HG02623 (cell line): ENCODE results near the gene PCDHA3.
"Not testable (repeated sequence)": the region's sequence is repeated elsewhere in the genome, so short reads cannot be mapped to it uniquely, and the experiment has no call there.

Experiments used
- ATAC-seq: cut with Tn5 transposase; IDR thresholded peaks from one replicate; pipeline ENCODE4 v1.9.1; 2021; ENCODE audit warnings: moderate library complexity; ENCODE audit not compliant: unreplicated experiment

Gene PCDHA3

DNA sequence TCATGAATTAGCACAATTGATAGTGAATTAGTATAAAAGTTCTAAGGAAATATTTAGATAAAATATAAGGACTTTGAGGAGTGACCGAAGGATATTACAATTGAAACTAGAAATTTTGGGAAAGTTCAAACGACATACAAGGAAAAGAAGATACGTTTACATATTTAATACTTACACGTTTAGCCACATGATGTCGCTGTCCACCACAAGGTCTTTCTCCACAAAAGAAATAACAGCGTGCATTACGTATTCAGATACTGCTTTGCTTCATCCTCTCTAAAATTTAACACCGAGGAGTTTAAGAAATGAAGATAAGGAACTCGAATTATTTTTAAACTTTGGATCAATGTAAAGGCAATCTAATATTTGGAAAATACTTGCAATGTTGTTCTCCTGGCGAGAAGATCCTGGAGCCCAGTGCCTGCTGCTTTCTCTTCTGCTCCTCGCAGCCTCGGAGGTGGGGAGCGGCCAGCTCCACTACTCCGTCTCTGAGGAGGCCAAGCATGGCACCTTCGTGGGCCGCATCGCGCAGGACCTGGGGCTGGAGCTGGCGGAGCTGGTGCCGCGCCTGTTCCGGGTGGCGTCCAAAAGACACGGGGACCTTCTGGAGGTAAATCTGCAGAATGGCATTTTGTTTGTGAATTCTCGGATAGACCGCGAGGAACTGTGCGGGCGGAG lies at the start of gene PCDHA3:
PCDHA3 (plus strand) TSS at position 242 of the 678 bp plus-strand sequence.
- no peak for ATAC-seq

DNA sequence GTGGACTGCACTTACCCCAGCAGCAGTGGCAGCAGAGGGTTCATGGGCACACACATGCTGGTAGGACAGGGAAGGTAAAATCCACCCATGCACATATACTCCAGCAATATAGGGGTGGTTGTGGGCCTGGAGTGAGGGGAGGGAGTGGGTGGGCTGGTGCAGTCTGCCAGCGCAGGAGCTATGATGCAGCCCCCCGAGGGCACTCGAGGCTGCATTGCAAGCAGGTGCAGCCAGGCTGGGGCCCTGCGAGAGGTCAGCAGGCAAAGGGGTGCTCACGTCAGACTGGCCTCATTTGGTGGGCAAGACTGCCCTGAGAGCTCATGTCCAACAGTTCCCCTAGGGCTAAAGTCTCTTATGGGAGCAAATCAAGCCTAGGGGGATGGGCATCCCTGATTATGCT lies 47.3 kb upstream of the PCDHA3 start:
- no peak for ATAC-seq

DNA sequence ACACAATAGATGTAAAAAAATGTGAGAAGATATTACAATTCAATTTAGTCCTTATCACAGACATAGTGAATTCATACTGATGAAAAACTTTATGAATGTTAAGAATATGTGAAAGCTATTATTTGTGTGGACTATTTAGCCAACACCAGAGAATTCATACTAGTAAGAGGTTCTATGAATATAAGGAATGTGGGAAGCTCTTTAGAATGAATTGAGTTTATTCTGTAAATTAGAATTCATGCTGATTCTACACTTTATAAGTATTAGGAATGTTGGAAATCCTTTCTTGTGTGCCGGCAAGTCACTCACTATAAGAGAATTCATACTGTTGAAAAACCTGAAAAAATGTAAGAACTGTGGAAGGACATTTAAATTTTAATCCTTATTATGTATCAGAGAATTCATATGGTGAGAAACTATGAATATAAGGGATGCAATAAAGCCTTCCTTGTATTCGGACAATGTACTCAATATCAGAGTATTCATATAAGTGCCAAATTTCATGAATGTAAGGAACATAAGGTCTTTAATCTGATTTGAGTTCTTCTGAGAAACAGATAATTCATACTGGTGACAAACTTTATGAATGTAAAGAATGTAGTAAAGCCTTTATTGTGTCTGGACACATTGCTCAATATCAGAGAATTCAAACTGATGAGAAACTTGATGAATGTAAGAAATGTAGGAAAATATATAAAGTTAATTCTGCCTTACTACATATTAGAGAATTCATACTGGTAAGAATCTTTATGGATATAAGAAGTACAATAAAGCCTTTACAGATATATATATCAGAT lies 36.5 kb upstream of the PCDHA3 start:
- ATAC-seq = no peak

DNA sequence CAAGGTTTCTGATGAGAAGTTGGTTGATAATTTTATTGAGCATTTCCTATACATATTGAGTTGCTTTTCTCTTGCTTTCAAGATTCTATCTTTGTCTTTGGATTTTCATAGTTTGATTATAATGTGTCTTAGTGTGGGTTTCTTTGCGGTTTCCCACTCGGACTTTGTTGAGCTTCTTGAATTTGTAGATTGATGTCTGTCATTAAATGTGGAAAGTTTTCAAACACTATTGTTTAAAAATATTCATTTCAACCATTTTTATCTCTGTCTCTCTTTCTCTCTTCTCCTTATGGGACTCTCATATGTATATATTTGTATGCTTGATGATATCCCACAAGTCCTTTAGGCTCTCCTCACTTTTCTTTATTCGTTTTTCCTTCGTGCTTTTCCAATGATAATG lies 33.4 kb upstream of the PCDHA3 start:
- no peak for ATAC-seq

DNA sequence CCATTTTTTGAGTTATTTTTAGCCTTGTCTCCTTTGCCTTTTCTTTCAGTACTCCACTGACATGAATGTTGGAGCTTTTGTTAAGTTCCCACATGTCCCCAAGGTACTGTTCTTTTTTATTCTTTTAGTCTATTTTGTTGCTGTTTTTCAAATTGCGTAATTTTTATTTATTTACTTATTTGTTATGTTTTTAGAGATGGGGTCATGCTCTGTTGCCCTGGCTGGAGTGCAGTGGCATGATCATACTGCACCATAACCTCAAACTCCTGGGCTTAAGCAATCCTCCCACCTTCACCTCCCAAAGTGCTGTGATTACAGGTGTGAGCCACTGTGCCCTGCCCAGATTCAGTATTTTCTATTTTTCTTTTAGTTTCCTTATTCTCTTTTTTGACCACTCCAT lies 20.3 kb upstream of the PCDHA3 start:
- ATAC-seq = no peak

DNA sequence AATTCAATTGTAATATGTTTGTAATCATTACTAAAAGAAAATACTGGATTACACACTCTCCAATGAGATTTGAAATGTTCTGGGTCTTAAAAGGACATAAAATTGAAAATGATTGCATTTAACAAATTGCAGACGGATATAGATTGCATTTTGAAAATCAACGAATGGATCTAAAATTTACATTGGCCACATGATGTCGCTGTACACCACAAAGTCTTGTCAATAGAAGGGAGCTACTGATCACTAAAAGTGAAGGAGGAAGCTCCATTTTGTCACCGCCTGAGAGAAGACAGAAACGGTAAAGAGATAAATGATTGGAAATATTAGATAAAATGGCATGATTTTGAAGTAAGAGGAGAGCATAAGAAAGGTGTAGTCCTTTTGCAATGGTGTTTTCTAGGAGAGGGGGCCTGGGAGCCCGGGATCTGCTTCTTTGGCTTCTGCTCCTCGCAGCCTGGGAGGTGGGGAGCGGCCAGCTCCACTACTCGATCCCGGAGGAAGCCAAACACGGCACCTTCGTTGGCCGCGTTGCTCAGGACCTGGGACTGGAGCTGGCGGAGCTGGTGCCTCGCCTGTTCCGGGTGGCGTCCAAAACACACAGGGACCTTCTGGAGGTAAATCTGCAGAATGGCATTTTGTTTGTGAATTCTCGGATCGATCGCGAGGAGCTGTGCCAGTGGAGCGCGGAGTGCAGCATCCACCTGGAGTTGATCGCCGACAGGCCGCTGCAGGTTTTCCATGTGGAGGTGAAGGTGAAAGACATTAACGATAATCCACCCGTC lies 14.8 kb upstream of the PCDHA3 start, which contains the start of gene PCDHA1:
PCDHA1 (plus strand) TSS at position 236 of the 782 bp plus-strand sequence.
- no peak for ATAC-seq

DNA sequence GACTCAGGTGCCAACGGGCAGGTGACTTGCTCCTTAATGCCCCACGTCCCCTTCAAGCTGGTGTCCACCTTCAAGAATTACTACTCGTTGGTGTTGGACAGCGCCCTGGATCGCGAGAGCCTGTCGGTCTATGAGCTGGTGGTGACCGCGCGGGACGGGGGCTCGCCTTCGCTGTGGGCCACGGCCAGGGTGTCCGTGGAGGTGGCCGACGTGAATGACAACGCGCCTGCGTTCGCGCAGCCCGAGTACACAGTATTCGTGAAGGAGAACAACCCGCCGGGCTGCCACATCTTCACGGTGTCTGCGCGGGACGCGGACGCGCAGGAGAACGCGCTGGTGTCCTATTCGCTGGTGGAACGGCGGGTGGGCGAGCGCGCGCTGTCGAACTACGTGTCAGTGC lies 13.4 kb upstream of the PCDHA3 start:
- not testable (repeated sequence) for ATAC-seq

DNA sequence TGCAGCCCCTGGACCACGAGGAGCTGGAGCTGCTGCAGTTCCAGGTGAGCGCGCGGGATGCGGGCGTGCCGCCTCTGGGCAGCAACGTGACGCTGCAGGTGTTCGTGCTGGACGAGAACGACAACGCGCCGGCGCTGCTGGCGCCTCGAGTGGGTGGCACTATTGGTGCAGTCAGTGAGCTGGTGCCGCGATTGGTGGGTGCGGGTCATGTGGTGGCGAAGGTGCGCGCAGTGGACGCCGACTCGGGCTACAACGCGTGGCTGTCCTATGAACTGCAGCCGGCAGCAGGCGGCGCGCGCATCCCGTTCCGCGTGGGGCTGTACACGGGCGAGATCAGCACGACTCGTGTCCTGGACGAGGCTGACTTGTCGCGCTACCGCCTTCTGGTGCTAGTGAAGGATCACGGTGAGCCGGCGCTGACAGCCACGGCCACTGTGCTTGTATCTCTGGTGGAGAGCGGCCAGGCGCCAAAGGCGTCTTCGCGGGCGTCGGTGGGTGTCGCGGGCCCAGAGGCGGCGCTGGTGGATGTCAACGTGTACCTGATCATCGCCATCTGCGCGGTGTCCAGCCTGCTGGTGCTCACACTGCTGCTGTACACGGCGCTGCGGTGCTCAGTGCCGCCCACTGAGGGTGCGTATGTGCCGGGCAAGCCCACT lies 12.9 kb upstream of the PCDHA3 start:
- not testable (repeated sequence) for ATAC-seq

DNA sequence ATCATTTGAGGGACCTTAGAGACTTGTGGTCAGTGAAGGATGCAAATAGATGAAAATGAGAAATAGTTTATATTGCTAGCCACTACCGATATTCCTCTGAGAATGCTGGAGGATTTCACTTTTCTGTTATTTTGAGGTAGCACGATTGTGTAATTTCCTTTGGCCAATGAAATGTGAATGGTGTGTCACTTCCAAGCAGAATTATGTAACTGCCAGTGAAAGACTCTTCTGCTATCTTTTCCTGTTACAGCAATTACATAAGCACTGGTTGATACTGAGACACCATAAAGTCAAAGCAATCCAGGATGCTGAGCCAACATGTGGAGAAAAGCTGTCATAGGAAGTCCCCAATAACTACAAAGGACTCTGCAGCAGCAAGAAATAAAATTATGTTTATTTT lies 9.8 kb upstream of the PCDHA3 start:
- ATAC-seq = no peak

DNA sequence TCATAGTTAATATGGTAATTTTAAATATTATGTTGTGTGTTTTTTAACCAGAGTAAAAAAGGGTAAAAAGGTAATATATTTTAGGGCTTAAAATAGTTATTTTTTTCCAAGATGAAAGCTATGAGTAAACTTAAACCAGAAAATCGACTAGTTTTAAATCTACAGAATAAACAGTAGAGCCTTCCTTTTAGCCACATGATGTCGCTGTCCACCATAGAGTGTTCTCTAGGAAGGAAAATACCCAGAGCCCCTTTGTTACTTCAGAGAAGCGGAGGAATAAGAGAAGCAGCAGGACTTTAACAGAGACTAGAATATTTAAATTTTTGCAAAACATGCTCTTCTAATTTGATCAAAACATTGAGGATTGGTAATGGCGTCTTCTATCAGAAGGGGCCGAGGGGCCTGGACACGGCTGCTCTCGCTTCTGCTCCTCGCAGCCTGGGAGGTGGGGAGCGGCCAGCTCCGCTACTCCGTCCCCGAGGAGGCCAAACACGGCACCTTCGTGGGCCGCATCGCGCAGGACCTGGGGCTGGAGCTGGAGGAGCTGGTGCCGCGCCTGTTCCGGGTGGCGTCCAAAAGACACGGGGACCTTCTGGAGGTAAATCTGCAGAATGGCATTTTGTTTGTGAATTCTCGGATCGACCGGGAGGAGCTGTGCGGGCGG lies 6.1 kb upstream of the PCDHA3 start, which contains the start of gene PCDHA2:
PCDHA2 (plus strand) TSS at position 258 of the 664 bp plus-strand sequence.
- ATAC-seq = no peak

DNA sequence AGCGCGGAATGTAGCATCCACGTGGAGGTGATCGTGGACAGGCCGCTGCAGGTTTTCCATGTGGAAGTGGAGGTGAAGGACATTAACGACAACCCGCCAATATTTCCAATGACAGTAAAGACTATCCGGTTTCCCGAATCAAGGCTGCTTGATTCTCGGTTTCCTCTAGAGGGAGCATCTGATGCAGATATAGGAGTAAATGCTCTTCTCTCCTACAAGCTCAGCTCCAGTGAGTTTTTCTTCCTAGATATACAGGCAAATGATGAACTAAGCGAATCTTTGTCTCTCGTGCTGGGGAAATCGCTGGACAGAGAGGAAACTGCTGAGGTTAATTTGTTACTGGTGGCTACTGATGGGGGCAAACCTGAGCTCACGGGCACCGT lies 5.6 kb upstream of the PCDHA3 start:
- ATAC-seq = no peak

DNA sequence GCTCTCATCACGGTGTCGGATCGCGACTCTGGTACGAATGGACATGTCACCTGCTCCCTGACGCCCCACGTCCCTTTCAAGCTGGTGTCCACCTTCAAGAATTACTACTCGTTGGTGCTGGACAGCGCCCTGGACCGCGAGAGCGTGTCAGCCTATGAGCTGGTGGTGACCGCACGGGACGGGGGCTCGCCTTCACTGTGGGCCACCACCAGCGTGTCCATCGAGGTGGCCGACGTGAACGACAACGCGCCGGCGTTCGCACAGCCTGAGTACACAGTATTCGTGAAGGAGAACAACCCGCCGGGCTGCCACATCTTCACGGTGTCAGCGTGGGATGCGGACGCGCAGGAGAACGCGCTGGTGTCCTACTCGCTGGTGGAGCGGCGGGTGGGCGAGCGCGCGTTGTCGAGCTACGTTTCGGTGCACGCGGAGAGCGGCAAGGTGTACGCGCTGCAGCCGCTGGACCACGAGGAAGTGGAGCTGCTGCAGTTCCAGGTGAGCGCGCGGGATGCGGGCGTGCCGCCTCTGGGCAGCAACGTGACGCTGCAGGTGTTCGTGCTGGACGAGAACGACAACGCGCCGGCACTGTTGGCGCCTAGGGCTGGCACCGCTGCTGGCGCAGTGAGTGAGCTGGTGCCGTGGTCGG lies 4.7 kb upstream of the PCDHA3 start:
- not testable (repeated sequence) for ATAC-seq

DNA sequence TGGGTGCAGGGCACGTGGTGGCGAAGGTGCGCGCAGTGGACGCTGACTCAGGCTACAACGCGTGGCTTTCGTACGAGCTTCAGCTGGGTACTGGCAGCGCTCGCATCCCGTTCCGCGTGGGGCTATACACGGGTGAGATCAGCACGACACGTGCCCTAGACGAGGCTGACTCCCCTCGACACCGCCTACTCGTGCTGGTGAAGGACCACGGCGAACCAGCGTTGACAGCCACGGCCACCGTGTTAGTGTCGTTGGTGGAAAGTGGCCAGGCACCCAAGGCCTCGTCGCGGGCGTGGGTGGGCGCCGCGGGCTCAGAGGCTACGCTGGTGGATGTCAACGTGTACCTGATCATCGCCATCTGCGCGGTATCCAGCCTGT lies 4.2 kb upstream of the PCDHA3 start:
- no peak for ATAC-seq

DNA sequence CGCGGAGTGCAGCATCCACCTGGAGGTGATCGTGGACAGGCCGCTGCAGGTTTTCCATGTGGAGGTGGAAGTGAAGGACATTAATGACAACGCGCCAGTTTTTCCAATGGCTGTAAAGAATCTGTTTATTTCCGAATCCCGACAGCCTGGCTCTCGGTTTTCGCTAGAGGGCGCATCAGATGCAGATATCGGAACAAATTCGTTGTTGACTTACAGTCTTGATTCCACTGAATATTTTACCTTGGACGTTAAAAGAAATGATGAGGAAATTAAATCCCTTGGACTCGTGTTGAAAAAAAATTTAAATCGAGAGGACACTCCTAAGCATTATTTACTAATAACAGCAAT lies 611 bp downstream of the PCDHA3 start:
- no peak for ATAC-seq

DNA sequence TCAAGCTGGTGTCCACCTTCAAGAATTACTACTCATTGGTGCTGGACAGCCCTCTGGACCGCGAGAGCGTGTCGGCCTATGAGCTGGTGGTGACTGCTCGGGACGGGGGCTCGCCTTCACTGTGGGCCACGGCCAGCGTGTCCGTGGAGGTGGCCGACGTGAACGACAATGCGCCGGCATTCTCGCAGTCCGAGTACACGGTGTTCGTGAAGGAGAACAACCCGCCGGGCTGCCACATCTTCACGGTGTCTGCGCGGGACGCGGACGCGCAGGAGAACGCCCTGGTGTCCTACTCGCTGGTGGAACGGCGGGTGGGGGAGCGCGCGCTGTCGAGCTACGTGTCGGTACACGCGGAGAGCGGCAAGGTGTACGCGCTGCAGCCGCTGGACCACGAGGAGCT lies 1.5 kb downstream of the PCDHA3 start:
- ATAC-seq = not testable (repeated sequence)

DNA sequence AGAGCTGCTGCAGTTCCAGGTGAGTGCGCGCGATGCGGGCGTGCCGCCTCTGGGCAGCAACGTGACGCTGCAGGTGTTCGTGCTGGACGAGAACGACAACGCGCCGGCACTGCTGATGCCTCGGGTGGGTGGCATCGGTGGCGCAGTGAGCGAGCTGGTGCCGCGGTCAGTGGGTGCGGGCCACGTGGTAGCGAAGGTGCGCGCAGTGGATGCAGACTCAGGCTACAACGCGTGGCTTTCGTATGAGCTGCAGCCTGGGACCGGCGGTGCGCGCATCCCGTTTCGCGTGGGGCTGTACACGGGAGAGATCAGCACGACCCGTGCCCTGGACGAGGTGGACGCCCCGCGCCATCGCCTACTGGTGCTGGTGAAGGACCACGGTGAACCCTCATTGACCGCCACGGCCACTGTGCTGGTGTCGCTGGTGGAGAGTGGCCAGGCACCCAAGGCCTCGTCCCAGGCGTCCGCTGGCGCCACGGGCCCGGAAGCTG lies 2.0 kb downstream of the PCDHA3 start:
- no peak for ATAC-seq

DNA sequence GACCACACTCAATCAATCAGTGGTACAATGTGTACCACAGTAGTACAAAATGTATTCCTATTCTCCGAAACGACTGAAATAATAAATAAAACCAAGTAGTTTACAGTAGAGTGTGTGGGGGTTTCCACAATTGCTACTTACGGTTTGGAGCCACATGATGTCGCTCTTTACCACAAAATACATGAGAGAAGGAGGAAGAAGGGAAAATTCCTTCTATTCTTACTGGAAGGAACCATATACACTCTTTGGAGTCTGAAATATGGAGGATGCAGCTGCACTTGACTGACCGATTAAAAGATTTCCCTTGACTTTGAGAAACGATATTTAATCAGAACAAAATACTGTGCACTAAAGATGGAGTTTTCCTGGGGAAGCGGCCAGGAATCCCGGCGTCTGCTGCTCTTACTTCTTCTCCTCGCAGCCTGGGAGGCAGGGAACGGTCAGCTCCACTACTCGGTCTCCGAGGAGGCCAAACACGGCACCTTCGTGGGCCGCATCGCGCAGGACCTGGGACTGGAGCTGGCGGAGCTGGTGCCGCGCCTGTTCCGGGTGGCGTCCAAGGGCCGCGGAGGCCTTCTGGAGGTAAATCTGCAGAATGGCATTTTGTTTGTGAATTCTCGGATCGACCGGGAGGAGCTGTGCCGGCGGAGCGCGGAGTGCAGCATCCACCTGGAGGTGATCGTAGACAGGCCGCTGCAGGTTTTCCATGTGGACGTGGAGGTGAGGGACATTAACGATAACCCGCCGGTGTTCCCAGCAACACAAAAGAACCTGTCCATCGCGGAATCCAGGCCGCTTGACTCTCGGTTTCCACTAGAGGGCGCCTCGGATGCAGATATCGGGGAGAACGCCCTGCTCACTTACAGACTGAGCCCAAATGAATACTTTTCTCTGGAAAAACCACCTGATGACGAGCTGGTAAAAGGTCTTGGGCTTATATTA lies 6.2 kb downstream of the PCDHA3 start, which contains the start of gene PCDHA4:
PCDHA4 (plus strand) TSS at position 235 of the 942 bp plus-strand sequence.
- ATAC-seq = no peak

DNA sequence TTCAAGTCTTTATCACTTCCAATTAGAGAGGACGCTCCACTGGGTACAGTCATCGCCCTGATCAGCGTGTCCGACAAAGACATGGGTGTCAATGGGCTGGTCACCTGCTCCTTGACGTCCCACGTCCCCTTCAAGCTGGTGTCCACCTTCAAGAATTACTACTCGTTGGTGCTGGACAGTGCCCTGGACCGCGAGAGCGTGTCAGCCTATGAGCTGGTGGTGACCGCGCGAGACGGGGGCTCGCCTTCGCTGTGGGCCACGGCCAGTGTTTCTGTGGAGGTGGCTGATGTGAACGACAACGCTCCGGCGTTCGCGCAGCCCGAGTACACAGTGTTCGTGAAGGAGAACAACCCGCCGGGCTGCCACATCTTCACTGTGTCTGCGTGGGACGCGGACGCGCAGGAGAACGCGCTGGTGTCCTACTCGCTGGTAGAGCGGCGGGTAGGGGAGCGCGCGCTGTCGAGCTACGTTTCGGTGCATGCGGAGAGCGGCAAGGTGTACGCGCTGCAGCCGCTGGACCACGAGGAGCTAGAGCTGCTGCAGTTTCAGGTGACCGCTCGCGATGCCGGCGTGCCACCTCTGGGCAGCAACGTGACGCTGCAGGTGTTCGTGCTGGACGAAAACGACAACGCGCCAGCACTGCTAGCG lies 7.5 kb downstream of the PCDHA3 start:
- ATAC-seq = not testable (repeated sequence)
